Astrocyte (in vitro differentiated cells and primary cell): ENCODE results near the gene DYRK3. TPM values are rescaled to one million over a fixed set of nuclear protein-coding genes. Genes with fewer than 3 reads are reported as not detected.

Experiments
- DNase-seq: peaks from one replicate; pipeline ENCODE4 v3.0.0-alpha.2; 2010; ENCODE audit warnings: low read depth
- FAIRE-seq: peaks from 2 replicates; lab custom pipeline; 2011; peaks lifted over from hg19 to GRCh38; lab: Jason Lieb, UNC
- H2AFZ ChIP-seq: 2 replicates; pipeline ENCODE4 v1.6.0; 2012; ENCODE audit warnings: low read depth, low read length, inconsistent platforms
- H3K27ac ChIP-seq: 2 replicates; pipeline ENCODE4 v1.5.1; 2011; ENCODE audit warnings: low read depth, low read length, inconsistent platforms
- H3K27me3 ChIP-seq: 2 replicates; pipeline ENCODE4 v1.6.0; 2011; ENCODE audit warnings: low read length, inconsistent platforms; ENCODE audit not compliant: insufficient read depth
- H3K36me3 ChIP-seq: 2 replicates; pipeline ENCODE4 v1.5.1; 2011; ENCODE audit warnings: low read length, inconsistent platforms; ENCODE audit not compliant: insufficient read depth
- H3K4me1 ChIP-seq: 2 replicates; pipeline ENCODE4 v1.5.1; 2011; ENCODE audit warnings: low read length, inconsistent platforms; ENCODE audit not compliant: insufficient read depth
- H3K4me2 ChIP-seq: 2 replicates; pipeline ENCODE4 v1.6.0; 2012; ENCODE audit warnings: low read length, inconsistent platforms
- H3K4me3 ChIP-seq: 2 replicates; pipeline ENCODE4 v1.5.1; 2011; ENCODE audit warnings: low read depth, mild to moderate bottlenecking, low read length, inconsistent platforms; ENCODE audit not compliant: insufficient read depth
- H3K79me2 ChIP-seq: 2 replicates; pipeline ENCODE4 v1.6.0; 2012; ENCODE audit warnings: mild to moderate bottlenecking, low read length, inconsistent platforms; ENCODE audit not compliant: insufficient read depth
- H3K9ac ChIP-seq: 2 replicates; pipeline ENCODE4 v1.6.0; 2012; ENCODE audit warnings: mild to moderate bottlenecking, low read length, inconsistent platforms
- H3K9me3 ChIP-seq: 2 replicates; pipeline ENCODE4 v1.5.1; 2012; ENCODE audit warnings: low read depth, mild to moderate bottlenecking, low read length, inconsistent platforms; ENCODE audit not compliant: insufficient read depth
- H4K20me1 ChIP-seq: 2 replicates; pipeline ENCODE4 v1.6.0; 2012; ENCODE audit warnings: low read length, inconsistent platforms; ENCODE audit not compliant: insufficient read depth
- H3K27ac Mint-ChIP-seq: one replicate; pipeline ENCODE4 v1.8.0; 2021; ENCODE audit warnings: mild to moderate bottlenecking, mixed read lengths; ENCODE audit not compliant: unreplicated experiment
- H3K27me3 Mint-ChIP-seq: one replicate; pipeline ENCODE4 v1.8.0; 2021; ENCODE audit warnings: low read depth, mixed read lengths; ENCODE audit not compliant: unreplicated experiment
- H3K36me3 Mint-ChIP-seq: one replicate; pipeline ENCODE4 v1.8.0; 2021; ENCODE audit warnings: low read depth, mixed read lengths; ENCODE audit not compliant: unreplicated experiment
- H3K4me1 Mint-ChIP-seq: one replicate; pipeline ENCODE4 v1.8.0; 2021; ENCODE audit warnings: low read depth, mixed read lengths; ENCODE audit not compliant: unreplicated experiment
- H3K4me3 Mint-ChIP-seq: one replicate; pipeline ENCODE4 v1.8.0; 2021; ENCODE audit warnings: mild to moderate bottlenecking, moderate library complexity, mixed read lengths; ENCODE audit not compliant: unreplicated experiment
- H3K9me3 Mint-ChIP-seq: one replicate; pipeline ENCODE4 v1.8.0; 2021; ENCODE audit warnings: mild to moderate bottlenecking, mixed read lengths; ENCODE audit not compliant: unreplicated experiment
- EZH2 ChIP-seq: IDR thresholded peaks from 2 replicates; pipeline ENCODE4 v1.6.1; 2012; ENCODE audit warnings: mild to moderate bottlenecking, low read length, inconsistent platforms; ENCODE audit not compliant: insufficient read depth
- total RNA-seq: library from RNA; stranded (reverse); gene quantifications from 2 replicates; pipeline ENCODE4 v1.2.1, GENCODE V29; 2021
- TF ChIP-seq, protein P1 (sequence below): IDR thresholded peaks from 2 replicates; pipeline ENCODE4 v1.5.1; 2011; ENCODE audit warnings: low read depth, mild to moderate bottlenecking, inconsistent platforms, low read length, moderate library complexity; ENCODE audit not compliant: insufficient read depth

DYRK3 gene
- total RNA-seq, 1 donor from 2014 or later = 8.2 TPM

DNA sequence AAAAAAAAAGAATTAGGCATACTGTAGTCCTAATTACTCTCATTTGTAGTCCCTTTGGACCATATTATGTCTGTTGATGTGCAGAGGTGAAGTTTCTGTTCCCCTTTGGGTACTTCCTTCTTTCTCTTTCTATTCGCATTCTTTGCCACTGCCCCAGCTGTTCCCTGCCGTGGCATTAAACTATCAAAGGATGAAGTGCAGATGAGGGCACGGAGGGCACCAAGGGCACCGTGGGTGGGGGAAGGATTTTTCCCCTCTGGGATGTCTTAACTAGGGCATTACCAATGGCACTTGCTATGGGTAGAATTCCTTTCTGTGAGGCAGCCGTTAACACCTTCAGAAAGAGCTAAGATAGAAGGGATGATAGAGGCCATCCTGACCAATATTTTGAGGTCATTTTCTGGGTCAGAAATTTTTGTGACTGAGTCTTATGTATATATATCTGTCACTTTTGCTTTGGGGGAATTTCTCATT, 44.4 kb downstream of the DYRK3 start:
- peaks cover 1% of the 10 kb centered on the region for H3K9me3 Mint-ChIP-seq
- no peak overlapping the region for H3K4me3 Mint-ChIP-seq

DNA sequence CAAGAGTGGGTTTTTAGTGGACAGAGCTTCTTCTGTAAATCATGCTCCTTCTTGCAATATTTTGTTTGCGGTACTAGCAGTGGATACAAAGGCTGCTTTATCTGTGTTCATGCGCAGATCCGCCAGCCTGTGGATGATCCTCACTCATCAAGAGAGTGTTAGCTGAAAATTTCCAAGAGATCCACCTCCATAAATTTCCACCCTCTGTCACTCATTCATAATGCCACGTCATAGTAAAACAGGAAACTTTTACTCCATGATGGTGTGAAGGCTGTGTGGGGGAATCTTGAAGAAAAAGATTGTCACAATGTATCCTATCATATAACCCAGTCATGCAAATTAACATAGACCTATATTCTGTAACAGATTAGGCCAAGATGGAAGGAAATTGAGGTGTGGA, 44.9 kb downstream of the DYRK3 start:
- H3K27me3 Mint-ChIP-seq = peaks cover 33% of the 10 kb centered on the region
- peaks cover 10% of the 10 kb centered on the region for H3K27me3 ChIP-seq
- H3K4me2 ChIP-seq = no peak overlapping the region
- no peak overlapping the region for H3K27ac Mint-ChIP-seq
- H3K4me1 ChIP-seq = peaks cover 2% of the 10 kb centered on the region
- DNase-seq (no peak), FAIRE-seq (no peak)
- no peaks in the 10 kb centered on the region for H4K20me1 ChIP-seq
- no peaks in the 10 kb centered on the region for H3K36me3 Mint-ChIP-seq
- no peaks in the 10 kb centered on the region for H3K9me3 ChIP-seq
- H3K79me2 ChIP-seq = peaks cover 1% of the 10 kb centered on the region
- H3K4me1 Mint-ChIP-seq = peaks cover 3% of the 10 kb centered on the region
- no peak overlapping the region for H2AFZ ChIP-seq
- H3K4me3 Mint-ChIP-seq = no peak overlapping the region
- H3K27ac ChIP-seq = no peak overlapping the region
- no peak overlapping the region for H3K4me3 ChIP-seq
- H3K9me3 Mint-ChIP-seq = peaks cover 1% of the 10 kb centered on the region
- H3K36me3 ChIP-seq = no peaks in the 10 kb centered on the region
- no peak for TF ChIP-seq EZH2
- TF ChIP-seq, protein P1, sequence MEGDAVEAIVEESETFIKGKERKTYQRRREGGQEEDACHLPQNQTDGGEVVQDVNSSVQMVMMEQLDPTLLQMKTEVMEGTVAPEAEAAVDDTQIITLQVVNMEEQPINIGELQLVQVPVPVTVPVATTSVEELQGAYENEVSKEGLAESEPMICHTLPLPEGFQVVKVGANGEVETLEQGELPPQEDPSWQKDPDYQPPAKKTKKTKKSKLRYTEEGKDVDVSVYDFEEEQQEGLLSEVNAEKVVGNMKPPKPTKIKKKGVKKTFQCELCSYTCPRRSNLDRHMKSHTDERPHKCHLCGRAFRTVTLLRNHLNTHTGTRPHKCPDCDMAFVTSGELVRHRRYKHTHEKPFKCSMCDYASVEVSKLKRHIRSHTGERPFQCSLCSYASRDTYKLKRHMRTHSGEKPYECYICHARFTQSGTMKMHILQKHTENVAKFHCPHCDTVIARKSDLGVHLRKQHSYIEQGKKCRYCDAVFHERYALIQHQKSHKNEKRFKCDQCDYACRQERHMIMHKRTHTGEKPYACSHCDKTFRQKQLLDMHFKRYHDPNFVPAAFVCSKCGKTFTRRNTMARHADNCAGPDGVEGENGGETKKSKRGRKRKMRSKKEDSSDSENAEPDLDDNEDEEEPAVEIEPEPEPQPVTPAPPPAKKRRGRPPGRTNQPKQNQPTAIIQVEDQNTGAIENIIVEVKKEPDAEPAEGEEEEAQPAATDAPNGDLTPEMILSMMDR = no peak
- H3K9ac ChIP-seq = no peak overlapping the region

More for the DNA sequence above, 44.4 kb downstream of the DYRK3 start:
- Histone ChIP-seq H3K27ac (no peak overlapping the region), H3K9me3 (no peaks in the 10 kb centered on the region), H4K20me1 (no peaks in the 10 kb centered on the region), H3K79me2 (no peaks in the 10 kb centered on the region), H2AFZ (no peak overlapping the region), H3K27me3 (peaks cover 10% of the 10 kb centered on the region), H3K4me1 (peaks cover 7% of the 10 kb centered on the region), H3K4me3 (no peak overlapping the region), H3K4me2 (no peak overlapping the region), H3K9ac (no peak overlapping the region), H3K36me3 (no peaks in the 10 kb centered on the region)
- H3K27ac Mint-ChIP-seq = no peak overlapping the region
- TF ChIP-seq, protein P1 = no peak
- no peak for TF ChIP-seq EZH2
- DNase-seq (no peak), FAIRE-seq (no peak)
- peaks cover 33% of the 10 kb centered on the region for H3K27me3 Mint-ChIP-seq
- H3K4me1 Mint-ChIP-seq = peaks cover 8% of the 10 kb centered on the region
- no peaks in the 10 kb centered on the region for H3K36me3 Mint-ChIP-seq

DNA sequence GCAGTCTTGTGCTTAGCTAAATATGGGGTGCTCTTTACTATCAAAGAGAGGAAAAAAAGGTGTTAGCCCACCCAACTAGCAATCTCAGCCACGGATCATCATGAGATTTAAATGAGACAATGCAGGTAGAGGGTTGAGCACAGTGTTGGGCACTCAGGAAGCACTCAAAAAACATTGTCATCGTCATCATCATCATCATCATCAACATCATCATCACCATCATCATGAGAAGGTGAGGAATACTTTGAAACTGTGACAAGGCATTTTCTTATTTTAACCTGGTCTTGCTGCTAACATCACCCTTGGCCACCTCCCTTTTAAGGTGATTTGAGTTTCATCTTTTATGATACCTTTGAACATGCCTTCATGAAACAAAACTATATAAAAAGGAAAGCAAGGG, 46.0 kb downstream of the DYRK3 start:
- H3K4me1 Mint-ChIP-seq = no peaks in the 10 kb centered on the region
- Histone ChIP-seq H3K9me3 (no peaks in the 10 kb centered on the region), H3K4me2 (no peak overlapping the region), H3K27me3 (peaks cover 10% of the 10 kb centered on the region), H3K4me3 (no peak overlapping the region), H2AFZ (no peak overlapping the region), H3K79me2 (peaks cover 11% of the 10 kb centered on the region), H3K36me3 (no peaks in the 10 kb centered on the region), H4K20me1 (peaks cover 3% of the 10 kb centered on the region), H3K9ac (no peak overlapping the region), H3K27ac (no peak overlapping the region), H3K4me1 (no peaks in the 10 kb centered on the region)
- DNase-seq (no peak), FAIRE-seq (no peak)
- H3K36me3 Mint-ChIP-seq = no peaks in the 10 kb centered on the region
- peaks cover 30% of the 10 kb centered on the region for H3K27me3 Mint-ChIP-seq
- no peak overlapping the region for H3K4me3 Mint-ChIP-seq
- no peak overlapping the region for H3K27ac Mint-ChIP-seq
- TF ChIP-seq, protein P1 = no peak
- no peak for TF ChIP-seq EZH2
- peaks cover 1% of the 10 kb centered on the region for H3K9me3 Mint-ChIP-seq
